Effector memory CD8-positive, alpha-beta T cell (primary cell): ENCODE results near the gene FCRL5.

Experiments used
- ATAC-seq: fragments of 150-1000 bp; cut with Tn5 transposase; replicated peaks from 2 replicates; pipeline ENCODE4 v1.10.0; 2021; ENCODE audit warnings: mild to moderate bottlenecking, moderate library complexity
- DNase-seq, 3 experiments: peaks; one replicate each; pipeline ENCODE4 v3.0.0; 2021
- H3K27ac Mint-ChIP-seq, 2 donors: one replicate each; pipeline ENCODE4 v1.8.0; 2022; ENCODE audit warnings: mild to moderate bottlenecking in 2 of 2, mixed read lengths in 2 of 2, moderate library complexity in 2 of 2
- H3K27me3 Mint-ChIP-seq, 2 donors: one replicate each; pipeline ENCODE4 v1.8.0; 2022; ENCODE audit warnings: mixed read lengths in 2 of 2
- H3K36me3 Mint-ChIP-seq: one replicate; pipeline ENCODE4 v1.8.0; 2022; ENCODE audit warnings: mild to moderate bottlenecking, moderate library complexity, mixed read lengths; ENCODE audit not compliant: insufficient read depth
- H3K4me1 Mint-ChIP-seq, 2 donors: one replicate each; pipeline ENCODE4 v1.8.0; 2022; ENCODE audit warnings: low read depth in 2 of 2, mixed read lengths in 2 of 2
- H3K4me3 Mint-ChIP-seq, 2 donors: one replicate each; pipeline ENCODE4 v1.8.0; 2022; ENCODE audit warnings: mild to moderate bottlenecking in 2 of 2, mixed read lengths in 2 of 2, moderate library complexity in 2 of 2
- H3K9me3 Mint-ChIP-seq, 2 donors: one replicate each; pipeline ENCODE4 v1.8.0; 2022; ENCODE audit warnings: mixed read lengths in 2 of 2

The FCRL5 gene

GRCh38 chr1:157517016-157517415 lies 35.3 kb downstream of the FCRL5 start:
- Mint-ChIP-seq H3K27ac (no peak overlapping the region), H3K4me1 (peaks cover under 1 to 2% of the 10 kb centered on the region in 2 donors), H3K27me3 (peaks cover 11 to 23% of the 10 kb centered on the region in 2 donors), H3K9me3 (no peaks in the 10 kb centered on the region), H3K4me3 (no peak overlapping the region), H3K36me3 (no peaks in the 10 kb centered on the region)
- ATAC-seq (no peak), DNase-seq (no peak)

- H3K4me1 Mint-ChIP-seq: peaks cover 2 to 4% of the 10 kb centered on the region in 2 donors
- no peak for ATAC-seq
- no peaks in the 10 kb centered on the region for H3K9me3 Mint-ChIP-seq
- H3K4me3 Mint-ChIP-seq: no peak overlapping the region
- no peaks in the 10 kb centered on the region for H3K36me3 Mint-ChIP-seq
- peaks cover 11 to 23% of the 10 kb centered on the region in 2 donors for H3K27me3 Mint-ChIP-seq
- no peak for DNase-seq
- no peak overlapping the region for H3K27ac Mint-ChIP-seq
These were observed 36.6 kb downstream of the FCRL5 start for GRCh38 chr1:157515709-157516108.

GRCh38 chr1:157515141-157515540 lies 37.2 kb downstream of the FCRL5 start:
- DNase-seq (no peak), ATAC-seq (no peak)
- Mint-ChIP-seq H3K9me3 (no peaks in the 10 kb centered on the region), H3K4me3 (no peak overlapping the region), H3K4me1 (peaks cover 2 to 4% of the 10 kb centered on the region in 2 donors), H3K27ac (no peak overlapping the region), H3K36me3 (no peaks in the 10 kb centered on the region), H3K27me3 (peaks cover 9 to 19% of the 10 kb centered on the region in 2 donors)

- Mint-ChIP-seq H3K9me3 (no peaks in the 10 kb centered on the region), H3K36me3 (no peaks in the 10 kb centered on the region), H3K27ac (no peak overlapping the region), H3K4me1 (peaks cover 2 to 4% of the 10 kb centered on the region in 2 donors), H3K27me3 (peaks cover 18 to 24% of the 10 kb centered on the region in 2 donors), H3K4me3 (no peak overlapping the region)
- DNase-seq (no peak), ATAC-seq (no peak)
These were observed 40.0 kb downstream of the FCRL5 start for GRCh38 chr1:157512036-157512969.

GRCh38 chr1:157509546-157510232 lies 42.6 kb downstream of the FCRL5 start:
- Mint-ChIP-seq H3K4me1 (peaks cover 2 to 4% of the 10 kb centered on the region in 2 donors), H3K36me3 (no peaks in the 10 kb centered on the region), H3K9me3 (no peaks in the 10 kb centered on the region), H3K4me3 (no peak overlapping the region), H3K27ac (no peak overlapping the region), H3K27me3 (peaks cover 30 to 37% of the 10 kb centered on the region in 2 donors)
- ATAC-seq: no peak
- no peak for DNase-seq

- no peak overlapping the region for H3K4me3 Mint-ChIP-seq
- peak in 2 of 3 experiments; percentile 7 to 11 for DNase-seq
- H3K9me3 Mint-ChIP-seq: no peaks in the 10 kb centered on the region
- H3K4me1 Mint-ChIP-seq: no peaks in the 10 kb centered on the region
- H3K36me3 Mint-ChIP-seq: no peaks in the 10 kb centered on the region
- peak; percentile 39 for ATAC-seq
- H3K27ac Mint-ChIP-seq: no peak overlapping the region
- peaks cover 30 to 37% of the 10 kb centered on the region in 2 donors for H3K27me3 Mint-ChIP-seq
These were observed 46.6 kb downstream of the FCRL5 start for GRCh38 chr1:157505481-157506272.

- Mint-ChIP-seq H3K27me3 (peaks cover 30 to 39% of the 10 kb centered on the region in 2 donors), H3K27ac (no peak overlapping the region), H3K36me3 (no peaks in the 10 kb centered on the region), H3K4me1 (no peaks in the 10 kb centered on the region), H3K4me3 (no peak overlapping the region), H3K9me3 (no peaks in the 10 kb centered on the region)
- ATAC-seq (no peak), DNase-seq (no peak)
These were observed 47.7 kb downstream of the FCRL5 start for GRCh38 chr1:157504646-157505045.

- no peak for DNase-seq
- no peak overlapping the region for H3K4me3 Mint-ChIP-seq
- no peaks in the 10 kb centered on the region for H3K9me3 Mint-ChIP-seq
- no peaks in the 10 kb centered on the region for H3K36me3 Mint-ChIP-seq
- H3K27me3 Mint-ChIP-seq: peaks cover 9 to 28% of the 10 kb centered on the region in 2 donors
- no peak for ATAC-seq
- peaks cover 0 to 1% of the 10 kb centered on the region in 2 donors for H3K4me1 Mint-ChIP-seq
- H3K27ac Mint-ChIP-seq: no peak overlapping the region
These were observed 52.8 kb downstream of the FCRL5 start for GRCh38 chr1:157499521-157499920.

GRCh38 chr1:157498736-157499090 lies 53.6 kb downstream of the FCRL5 start:
- H3K27ac Mint-ChIP-seq: no peak overlapping the region
- peaks cover 0 to 1% of the 10 kb centered on the region in 2 donors for H3K4me1 Mint-ChIP-seq
- no peak for ATAC-seq
- DNase-seq: no peak
- H3K9me3 Mint-ChIP-seq: no peaks in the 10 kb centered on the region
- H3K27me3 Mint-ChIP-seq: peaks cover 17 to 36% of the 10 kb centered on the region in 2 donors
- H3K36me3 Mint-ChIP-seq: no peaks in the 10 kb centered on the region
- no peak overlapping the region for H3K4me3 Mint-ChIP-seq

- Mint-ChIP-seq H3K27ac (no peak overlapping the region), H3K4me3 (no peak overlapping the region), H3K27me3 (peaks cover 22 to 42% of the 10 kb centered on the region in 2 donors), H3K4me1 (peaks cover 0 to 1% of the 10 kb centered on the region in 2 donors), H3K36me3 (no peaks in the 10 kb centered on the region), H3K9me3 (no peaks in the 10 kb centered on the region)
- DNase-seq: no peak
- ATAC-seq: no peak
These were observed 54.2 kb downstream of the FCRL5 start for GRCh38 chr1:157497987-157498735.

GRCh38 chr1:157497284-157497683 lies 55.0 kb downstream of the FCRL5 start:
- Mint-ChIP-seq H3K27ac (no peak overlapping the region), H3K9me3 (no peaks in the 10 kb centered on the region), H3K36me3 (no peaks in the 10 kb centered on the region), H3K4me1 (peaks cover 0 to 1% of the 10 kb centered on the region in 2 donors), H3K27me3 (peaks cover 30 to 51% of the 10 kb centered on the region in 2 donors), H3K4me3 (no peak overlapping the region)
- no peak for DNase-seq
- ATAC-seq: no peak

GRCh38 chr1:157496121-157496526 lies 56.2 kb downstream of the FCRL5 start:
- no peaks in the 10 kb centered on the region for H3K9me3 Mint-ChIP-seq
- no peak overlapping the region for H3K27ac Mint-ChIP-seq
- H3K4me1 Mint-ChIP-seq: peaks cover 0 to 1% of the 10 kb centered on the region in 2 donors
- peak; percentile 60 for ATAC-seq
- H3K4me3 Mint-ChIP-seq: no peak overlapping the region
- peak; percentile 32 to 53 (median 36) for DNase-seq
- H3K36me3 Mint-ChIP-seq: no peaks in the 10 kb centered on the region
- H3K27me3 Mint-ChIP-seq: peaks cover 40 to 62% of the 10 kb centered on the region in 2 donors
